Activated B cell treated with CpG ODN at 0.5 μM for 24 hours (primary cell): Measurements from ENCODE around the gene CDHR4. TPM values are rescaled to one million over a fixed set of nuclear protein-coding genes. Genes with fewer than 3 reads are reported as not detected.

ENCODE experiments used
- ATAC-seq: fragments of 200-7000 bp; cut with Tn5 transposase; one replicate; pipeline ENCODE4 v1.10.0; 2021; ENCODE audit warnings: low read depth, mild to moderate bottlenecking, moderate library complexity
- CTCF ChIA-PET: fragments of 350-600 bp; sonication (Branson Sonifier 250); formaldehyde crosslinking; loops from one replicate; lab custom pipeline; 2021; ENCODE audit warnings: antibody characterized with exemption; lab: Charles Lee
- POLR2A ChIA-PET: fragments of 350-600 bp; sonication (Branson Sonifier 250); formaldehyde crosslinking; loops from one replicate; lab custom pipeline; 2021; ENCODE audit warnings: antibody characterized with exemption; lab: Charles Lee
- DNase-seq: peaks from one replicate; pipeline ENCODE4 v3.0.0; 2022
- H3K27ac Mint-ChIP-seq: one replicate; pipeline ENCODE4 v1.8.0; 2020; ENCODE audit warnings: mixed read lengths
- H3K27me3 Mint-ChIP-seq: one replicate; pipeline ENCODE4 v1.8.0; 2021; ENCODE audit warnings: mixed read lengths
- H3K36me3 Mint-ChIP-seq: one replicate; pipeline ENCODE4 v1.8.0; 2021; ENCODE audit warnings: low read depth, mixed read lengths
- H3K4me1 Mint-ChIP-seq: one replicate; pipeline ENCODE4 v1.8.0; 2021; ENCODE audit warnings: mixed read lengths
- H3K4me3 Mint-ChIP-seq: one replicate; pipeline ENCODE4 v1.8.0; 2020; ENCODE audit warnings: mild to moderate bottlenecking, mixed read lengths
- H3K9me3 Mint-ChIP-seq: one replicate; pipeline ENCODE4 v1.8.0; 2020; ENCODE audit warnings: mixed read lengths
- intact Hi-C: fragments of 100-400 bp; cut with micrococcal nuclease; formaldehyde crosslinking; loops from one replicate; pipeline ENCODE4 v1.15.1; 2024
- total RNA-seq: library from RNA; stranded (reverse); gene quantifications from 2 replicates; pipeline ENCODE4 v1.2.3, GENCODE V29; 2022
- TF ChIP-seq, protein P1 (sequence below): fragments of 200-600 bp; IDR thresholded peaks from one replicate; pipeline ENCODE4 v1.8.0; 2022; ENCODE audit warnings: antibody characterized with exemption, mild to moderate bottlenecking

The CDHR4 gene
- total RNA-seq, 1 donor from 2014 or later, result not detected

- intact Hi-C loops, result no loop called here
- H3K4me3 Mint-ChIP-seq, result no peak overlapping the region
- H3K4me1 Mint-ChIP-seq, result peaks cover 8% of the 10 kb centered on the region
- ChIA-PET CTCF (no interaction called here), POLR2A (interaction anchor here (0.6 kb wide), 1 partner anchor 345 kb away, joined by 3 read pairs; no protein-coding TSS in a partner anchor)
- peaks cover 31% of the 10 kb centered on the region for H3K36me3 Mint-ChIP-seq
- no peak overlapping the region for H3K27ac Mint-ChIP-seq
- no peaks in the 10 kb centered on the region for H3K9me3 Mint-ChIP-seq
- no peak for ATAC-seq
- no peaks in the 10 kb centered on the region for H3K27me3 Mint-ChIP-seq
- DNase-seq, result no peak
- TF ChIP-seq, protein P1, sequence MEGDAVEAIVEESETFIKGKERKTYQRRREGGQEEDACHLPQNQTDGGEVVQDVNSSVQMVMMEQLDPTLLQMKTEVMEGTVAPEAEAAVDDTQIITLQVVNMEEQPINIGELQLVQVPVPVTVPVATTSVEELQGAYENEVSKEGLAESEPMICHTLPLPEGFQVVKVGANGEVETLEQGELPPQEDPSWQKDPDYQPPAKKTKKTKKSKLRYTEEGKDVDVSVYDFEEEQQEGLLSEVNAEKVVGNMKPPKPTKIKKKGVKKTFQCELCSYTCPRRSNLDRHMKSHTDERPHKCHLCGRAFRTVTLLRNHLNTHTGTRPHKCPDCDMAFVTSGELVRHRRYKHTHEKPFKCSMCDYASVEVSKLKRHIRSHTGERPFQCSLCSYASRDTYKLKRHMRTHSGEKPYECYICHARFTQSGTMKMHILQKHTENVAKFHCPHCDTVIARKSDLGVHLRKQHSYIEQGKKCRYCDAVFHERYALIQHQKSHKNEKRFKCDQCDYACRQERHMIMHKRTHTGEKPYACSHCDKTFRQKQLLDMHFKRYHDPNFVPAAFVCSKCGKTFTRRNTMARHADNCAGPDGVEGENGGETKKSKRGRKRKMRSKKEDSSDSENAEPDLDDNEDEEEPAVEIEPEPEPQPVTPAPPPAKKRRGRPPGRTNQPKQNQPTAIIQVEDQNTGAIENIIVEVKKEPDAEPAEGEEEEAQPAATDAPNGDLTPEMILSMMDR, result no peak
These were observed 35.7 kb downstream of the CDHR4 start for GRCh38 chr3:49763981-49764380.

DNA sequence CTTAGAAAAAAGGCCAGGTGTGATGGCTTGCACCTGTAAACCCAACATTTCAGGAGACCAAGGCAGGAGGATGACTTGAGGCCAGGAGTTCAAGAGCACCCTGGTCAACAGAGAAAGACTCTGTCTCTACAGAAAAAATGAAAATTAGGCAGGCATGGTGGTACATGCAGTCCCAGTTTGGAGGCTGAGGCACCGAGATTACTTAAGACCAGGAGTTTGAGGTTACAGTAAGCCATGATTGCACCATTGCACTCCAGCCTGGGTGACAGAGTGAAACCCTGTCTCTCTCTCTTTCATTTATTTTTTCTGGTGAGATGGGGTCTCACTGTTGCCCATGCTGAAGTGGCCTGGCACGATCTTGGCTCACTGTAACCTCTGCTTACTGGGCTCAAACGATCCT lies 38.0 kb downstream of the CDHR4 start:
- H3K36me3 Mint-ChIP-seq, result peaks cover 37% of the 10 kb centered on the region
- CTCF ChIA-PET, result no interaction called here
- H3K9me3 Mint-ChIP-seq, result no peaks in the 10 kb centered on the region
- POLR2A ChIA-PET, result no interaction called here
- no peak overlapping the region for H3K4me3 Mint-ChIP-seq
- no peak overlapping the region for H3K27ac Mint-ChIP-seq
- ATAC-seq (no peak), DNase-seq (no peak)
- no peaks in the 10 kb centered on the region for H3K27me3 Mint-ChIP-seq
- TF ChIP-seq, protein P1, result no peak
- H3K4me1 Mint-ChIP-seq, result peaks cover 10% of the 10 kb centered on the region
- intact Hi-C loops, result no loop called here

DNA sequence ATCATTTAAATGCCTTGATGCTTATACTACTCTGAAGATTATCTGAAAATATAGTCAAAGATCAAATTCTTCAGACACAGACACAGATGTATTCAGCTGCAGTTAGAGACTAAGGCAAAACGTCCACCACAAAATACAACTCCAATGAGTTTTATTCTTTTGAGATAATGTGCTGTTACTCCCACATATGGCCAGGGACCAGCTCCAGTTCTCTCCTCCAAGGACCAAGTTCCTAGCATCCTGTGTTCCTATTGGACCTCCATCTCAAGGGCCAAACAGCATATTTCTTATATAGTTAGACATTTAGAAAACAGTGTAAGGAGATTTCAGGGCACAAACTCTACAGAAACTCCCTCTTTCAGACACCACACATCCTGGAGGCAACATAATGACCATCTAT lies 40.4 kb downstream of the CDHR4 start:
- Mint-ChIP-seq H3K36me3 (peaks cover 34% of the 10 kb centered on the region), H3K4me1 (peaks cover 11% of the 10 kb centered on the region), H3K9me3 (no peaks in the 10 kb centered on the region), H3K27me3 (no peaks in the 10 kb centered on the region), H3K27ac (no peak overlapping the region), H3K4me3 (no peak overlapping the region)
- intact Hi-C loops, result no loop called here
- POLR2A ChIA-PET, result no interaction called here
- no peak for ATAC-seq
- no peak for DNase-seq
- TF ChIP-seq, protein P1, result no peak
- CTCF ChIA-PET, result no interaction called here

DNA sequence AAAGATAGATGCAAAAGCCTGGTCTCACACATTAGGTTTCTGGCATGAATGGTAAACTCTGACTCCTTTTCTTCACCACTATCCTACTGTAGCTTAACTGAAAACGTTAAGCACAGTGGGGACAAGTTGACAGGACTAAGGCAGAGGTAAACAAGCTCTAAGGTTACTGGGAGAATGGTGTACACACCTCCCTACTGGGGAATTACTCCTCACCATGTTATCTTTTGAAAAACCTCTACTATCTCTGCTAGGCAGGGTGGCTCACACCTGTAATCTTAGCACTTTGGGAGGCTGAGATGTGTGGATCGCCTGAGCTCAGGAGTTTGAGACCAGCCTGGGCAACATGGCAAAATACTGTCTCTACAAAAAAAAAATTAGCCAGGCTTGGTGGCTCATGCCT lies 42.5 kb downstream of the CDHR4 start:
- no peak for ATAC-seq
- no peaks in the 10 kb centered on the region for H3K9me3 Mint-ChIP-seq
- TF ChIP-seq, protein P1, result no peak
- H3K27me3 Mint-ChIP-seq, result no peaks in the 10 kb centered on the region
- H3K4me3 Mint-ChIP-seq, result no peak overlapping the region
- H3K27ac Mint-ChIP-seq, result no peak overlapping the region
- ChIA-PET CTCF (interaction anchor here (1.1 kb wide), 1 partner anchor 82 kb away, joined by 3 read pairs; no protein-coding TSS in a partner anchor), POLR2A (no interaction called here)
- no peak for DNase-seq
- intact Hi-C loops, result no loop called here
- H3K4me1 Mint-ChIP-seq, result peaks cover 15% of the 10 kb centered on the region
- H3K36me3 Mint-ChIP-seq, result peaks cover 34% of the 10 kb centered on the region

DNA sequence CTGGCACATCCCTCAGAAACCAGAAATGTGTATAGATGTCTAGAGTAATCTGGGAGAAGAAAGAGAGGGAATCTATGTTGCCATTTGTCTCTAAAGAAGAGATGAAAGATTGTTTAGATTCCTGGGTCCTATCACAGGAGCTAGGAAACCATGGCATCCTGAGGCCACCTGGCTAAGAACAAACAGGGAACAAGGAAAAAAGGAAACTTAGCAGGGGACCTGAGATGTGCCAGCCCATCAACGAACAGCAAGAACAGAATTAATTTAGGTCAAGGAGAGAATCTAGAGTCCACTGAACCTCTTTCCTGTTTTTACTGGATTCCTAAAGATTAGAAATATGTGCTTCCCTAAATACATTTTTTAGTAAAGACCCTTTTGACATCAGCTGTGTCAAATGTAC lies 43.6 kb downstream of the CDHR4 start:
- CTCF ChIA-PET, result interaction anchor here (1.1 kb wide), 1 partner anchor 83 kb away, joined by 3 read pairs; no protein-coding TSS in a partner anchor
- H3K36me3 Mint-ChIP-seq, result peaks cover 38% of the 10 kb centered on the region

More for the DNA sequence above, 43.6 kb downstream of the CDHR4 start:
- ATAC-seq (no peak), DNase-seq (no peak)
- TF ChIP-seq, protein P1, result no peak
- Mint-ChIP-seq H3K4me1 (peaks cover 15% of the 10 kb centered on the region), H3K4me3 (no peak overlapping the region), H3K27ac (no peak overlapping the region), H3K27me3 (no peaks in the 10 kb centered on the region), H3K9me3 (no peaks in the 10 kb centered on the region)
- POLR2A ChIA-PET, result no interaction called here
- intact Hi-C loops, result no loop called here
